ENCODE measurements around the gene VPS33B. TPM values are rescaled to one million over a fixed set of nuclear protein-coding genes. Genes with fewer than 3 reads are reported as not detected.
"Not testable (repeated sequence)": the region's sequence is repeated elsewhere in the genome, so short reads cannot be mapped to it uniquely, and the experiment has no call there.

The VPS33B gene
- total RNA-seq, 1 donor from 2014 or later = 14.3 TPM

- Histone ChIP-seq H3K9me3 (no peaks in the 10 kb centered on the region), H3K27me3 (no peaks in the 10 kb centered on the region), H3K27ac (no peak overlapping the region), H3K4me1 (peaks cover 14% of the 10 kb centered on the region), H3K36me3 (peaks cover 48% of the 10 kb centered on the region), H3K4me3 (no peak overlapping the region)
- DNase-seq = no peak
- TF ChIP-seq CTCF (IDR thresholded peaks at IDR 0.05) = no peak
- ATAC-seq = no peak
- intact Hi-C loops (cut with DNase I) = no loop called here
Observed at GRCh38 chr15:91017716-91018115, 4.7 kb downstream of the VPS33B start.

- H3K4me3 ChIP-seq; H3K4me1 ChIP-seq; intact Hi-C loops (cut with DNase I); H3K27ac ChIP-seq; DNase-seq; ATAC-seq; H3K27me3 ChIP-seq; H3K9me3 ChIP-seq: not testable (repeated sequence)
- peaks cover 84% of the 10 kb centered on the region for H3K36me3 ChIP-seq
Observed at GRCh38 chr15:91013701-91014100, 8.7 kb downstream of the VPS33B start.

- Histone ChIP-seq H3K36me3 (peaks cover 95% of the 10 kb centered on the region), H3K9me3 (no peaks in the 10 kb centered on the region), H3K27me3 (no peaks in the 10 kb centered on the region), H3K4me1 (no peaks in the 10 kb centered on the region), H3K27ac (no peak overlapping the region), H3K4me3 (no peak overlapping the region)
- intact Hi-C loops (cut with DNase I) = no loop called here
- no peak for TF ChIP-seq CTCF (IDR thresholded peaks at IDR 0.05)
- no peak for DNase-seq
- no peak for ATAC-seq
Observed at GRCh38 chr15:91007266-91007665, 15.1 kb downstream of the VPS33B start.

- Histone ChIP-seq H3K4me3 (no peak overlapping the region), H3K9me3 (no peaks in the 10 kb centered on the region), H3K36me3 (peaks cover 82% of the 10 kb centered on the region), H3K4me1 (no peaks in the 10 kb centered on the region), H3K27me3 (no peaks in the 10 kb centered on the region), H3K27ac (no peak overlapping the region)
- ATAC-seq = no peak
- TF ChIP-seq CTCF (IDR thresholded peaks at IDR 0.05) = no peak
- no peak for DNase-seq
- intact Hi-C loops (cut with DNase I) = no loop called here
Observed at GRCh38 chr15:91001209-91001608, 21.2 kb downstream of the VPS33B start.

- peaks cover 57% of the 10 kb centered on the region for H3K36me3 ChIP-seq
- no peak for TF ChIP-seq CTCF (IDR thresholded peaks at IDR 0.05)
Observed at GRCh38 chr15:90998737-90999136, 23.7 kb downstream of the VPS33B start.

GRCh38 chr15:90994417-90995311 is 27.7 kb downstream of the VPS33B start, which contains the start of gene PRC1:
Gene PRC1 (minus strand): TSS chr15:90994535. CDS start chr15:90994417, 118 bp downstream.
- intact Hi-C loops (cut with DNase I) = no loop called here
- TF ChIP-seq CTCF (IDR thresholded peaks at IDR 0.05) = no peak
- peak within 1 kb of the TSS; percentile 91 for H3K4me3 ChIP-seq
- H3K27ac ChIP-seq = peak within 1 kb of the TSS; percentile 86
- no peaks in the 10 kb centered on the region for H3K9me3 ChIP-seq
- no peaks in the 10 kb centered on the region for H3K27me3 ChIP-seq
- H3K4me1 ChIP-seq = peaks cover 7% of the 10 kb centered on the region
- H3K36me3 ChIP-seq = peaks cover 16% of the 10 kb centered on the region
- peak; percentile 99 for DNase-seq
- peak; percentile 99 for ATAC-seq

More at GRCh38 chr15:90998737-90999136, 23.7 kb downstream of the VPS33B start:
- H3K4me3 ChIP-seq = no peak overlapping the region
- H3K9me3 ChIP-seq = no peaks in the 10 kb centered on the region
- intact Hi-C loops (cut with DNase I) = no loop called here
- peaks cover 7% of the 10 kb centered on the region for H3K4me1 ChIP-seq
- DNase-seq = no peak
- no peak for ATAC-seq
- H3K27ac ChIP-seq = no peak overlapping the region
- H3K27me3 ChIP-seq = no peaks in the 10 kb centered on the region

Measured in upper lobe of right lung (tissue), 1 donor.